Right lobe of liver (tissue), 6 donors: ENCODE results near the gene TACC3. TPM values are rescaled to one million over a fixed set of nuclear protein-coding genes. Genes with fewer than 3 reads are reported as not detected.

Source experiments
- ATAC-seq, 4 donors: fragments of 200-7000 bp; cut with Tn5 transposase; one replicate each; pipeline ENCODE4 v1.9.1; 2020; ENCODE audit warnings: mild to moderate bottlenecking in 4 of 4, moderate library complexity in 4 of 4
- DNase-seq, 3 donors: peaks; one replicate each; pipeline ENCODE4 v3.0.0-alpha.2; 2020
- H3K27ac ChIP-seq, 3 donors: fragments of 200-600 bp; one replicate each; pipeline ENCODE4 v1.8.0; 2022
- H3K27me3 ChIP-seq, 2 donors: fragments of 200-600 bp; one replicate each; pipeline ENCODE4 v1.8.0; 2022
- H3K36me3 ChIP-seq, 4 donors: fragments of 200-600 bp; sonication (generic) in 1 of 4; one replicate each; pipeline versions ENCODE4 v1.5.1 to v1.8.0; 2017 to 2022; ENCODE audit warnings: control low read depth in 1 of 4
- H3K4me1 ChIP-seq, 4 donors: fragments of 200-600 bp; sonication (generic) in 1 of 4; one replicate each; pipeline versions ENCODE4 v1.5.1 to v1.8.0; 2017 to 2022; ENCODE audit warnings: control low read depth in 1 of 4
- H3K4me3 ChIP-seq, 3 donors: fragments of 200-600 bp; one replicate each; pipeline ENCODE4 v1.8.0; 2022
- H3K9me3 ChIP-seq, 4 donors: fragments of 200-600 bp; sonication (generic) in 1 of 4; one replicate each; pipeline versions ENCODE4 v1.5.1 to v1.8.0; 2017 to 2022; ENCODE audit warnings: control low read depth in 1 of 4
- CTCF ChIP-seq, 4 donors: fragments of 200-600 bp in 3 of 4; fragments of 450-650 bp in 1 of 4; IDR thresholded peaks; one replicate each; pipeline versions ENCODE4 v1.5.1 to v1.8.0; 2016 to 2022; ENCODE audit warnings: antibody characterized with exemption in 4 of 4, mild to moderate bottlenecking in 2 of 4
- POLR2A ChIP-seq: fragments of 450-650 bp; IDR thresholded peaks from one replicate; pipeline ENCODE4 v1.6.1; 2017; ENCODE audit warnings: antibody characterized with exemption, mild to moderate bottlenecking
- WGBS: methylation state at CpG from one replicate; pipeline ENCODE4 v1.1.6; 2018; ENCODE audit warnings: low coverage, low lambda C conversion rate; ENCODE audit not compliant: insufficient coverage; ENCODE audit errors: missing lambda C conversion rate; 5-methylcytosine and 5-hydroxymethylcytosine counted together
- intact Hi-C, 2 donors: fragments of 100-400 bp; cut with DNase I; formaldehyde crosslinking; loops; one replicate each; pipeline versions ENCODE4 v1.11.2 to v1.14.1; 2022
- total RNA-seq, 6 experiments: library from RNA; depleted of rRNA in 2 of 6; stranded (reverse); fragments of >200 nt in 2 of 6; fragmentation: NEBNext Ultra II Directional in 3 of 6; extraction: Animal tissue kit (Norgen Biotek cat#: 25700) in 3 of 6; gene quantifications; one replicate each; pipeline versions ENCODE4 v1.1.0 to v1.2.4, GENCODE V29; 2016 to 2023
- donor health status: DM: no; HTN: yes; CAD: no.
- donor health status: DM: no; HTN: no; CAD: no.
- donor health status: DM: no; HTN: no; CAD: no.
- donor health status: DM: no; HTN: yes; CAD: no.
- donor health status: DM: no; HTN: yes; CAD: no.

The TACC3 gene
- total RNA-seq, 6 experiments from 2014 or later = 2.2 to 5.7 (median 4.8) TPM

- Histone ChIP-seq H3K9me3 (no peaks in the 10 kb centered on the region), H3K36me3 (no peaks in the 10 kb centered on the region), H3K4me1 (peaks cover 0 to 18% (median 0%) of the 10 kb centered on the region in 4 donors), H3K4me3 (peak overlapping the region; percentile 54 to 67 (median 61)), H3K27me3 (no peaks in the 10 kb centered on the region), H3K27ac (peak overlapping the region; percentile 2 to 47 (median 39))
- TF ChIP-seq POLR2A = no peak
- no peak for TF ChIP-seq CTCF (IDR thresholded peaks at IDR 0.05)
- intact Hi-C loops = no loop called here
- no peak for DNase-seq
- 13% methylated on average over 11 of the region's 13 CpGs for WGBS
- ATAC-seq = peak in 1 of 4 donors; percentile 6
Measured at GRCh38 chr4:1683261-1683735, 38.0 kb upstream of the TACC3 start.

GRCh38 chr4:1683736-1684505 lies 37.4 kb upstream of the TACC3 start, which contains the start of gene FAM53A:
Gene FAM53A (minus strand): TSS chr4:1684313. CDS start chr4:1668741, 15,572 bp downstream.
- DNase-seq (peak; percentile 94 to 97 (median 96)), ATAC-seq (peak; percentile 94 to 97 (median 96))
- Histone ChIP-seq H3K27me3 (no peaks in the 10 kb centered on the region), H3K4me1 (peaks cover 0 to 18% (median 0%) of the 10 kb centered on the region in 4 donors), H3K27ac (peak within 1 kb of the TSS; percentile 36 to 55 (median 51)), H3K9me3 (no peaks in the 10 kb centered on the region), H3K36me3 (no peaks in the 10 kb centered on the region), H3K4me3 (peak within 1 kb of the TSS; percentile 54 to 67 (median 62))
- WGBS = 10% methylated on average over 2 of the region's 118 CpGs
- intact Hi-C loops = no loop called here
- TF ChIP-seq POLR2A (peak; percentile 60), CTCF (IDR thresholded peaks at IDR 0.05) (peak in 1 of 4 donors; percentile 11)

- intact Hi-C loops = no loop called here
- peaks cover 0 to 18% (median 0%) of the 10 kb centered on the region in 4 donors for H3K4me1 ChIP-seq
- H3K36me3 ChIP-seq = no peaks in the 10 kb centered on the region
- no peaks in the 10 kb centered on the region for H3K27me3 ChIP-seq
- WGBS = 100% methylated on average over 1 of the region's 66 CpGs
- H3K9me3 ChIP-seq = no peaks in the 10 kb centered on the region
- TF ChIP-seq CTCF (IDR thresholded peaks at IDR 0.05) (no peak), POLR2A (peak; percentile 22)
- peak overlapping the region; percentile 36 to 55 (median 51) for H3K27ac ChIP-seq
- H3K4me3 ChIP-seq = peak overlapping the region; percentile 44 to 67 (median 62)
- ATAC-seq (peak in 2 of 4 donors; percentile 1 to 2), DNase-seq (no peak)
Measured at GRCh38 chr4:1684506-1685234, 36.7 kb upstream of the TACC3 start.

- Histone ChIP-seq H3K4me1 (peaks cover 0 to 18% (median 0%) of the 10 kb centered on the region in 4 donors), H3K27ac (no peak overlapping the region), H3K36me3 (no peaks in the 10 kb centered on the region), H3K9me3 (no peaks in the 10 kb centered on the region), H3K4me3 (peak overlapping the region in 2 of 3 donors; percentile 62 to 67), H3K27me3 (no peaks in the 10 kb centered on the region)
- 59% methylated on average over 8 of the region's 23 CpGs for WGBS
- intact Hi-C loops = no loop called here
- no peak for ATAC-seq
- DNase-seq = peak in 1 of 3 donors; percentile 58
- TF ChIP-seq CTCF (IDR thresholded peaks at IDR 0.05) (no peak), POLR2A (no peak)
Measured at GRCh38 chr4:1685235-1686150, 35.8 kb upstream of the TACC3 start.
